ENCODE results near the gene PXYLP1.

DNA sequence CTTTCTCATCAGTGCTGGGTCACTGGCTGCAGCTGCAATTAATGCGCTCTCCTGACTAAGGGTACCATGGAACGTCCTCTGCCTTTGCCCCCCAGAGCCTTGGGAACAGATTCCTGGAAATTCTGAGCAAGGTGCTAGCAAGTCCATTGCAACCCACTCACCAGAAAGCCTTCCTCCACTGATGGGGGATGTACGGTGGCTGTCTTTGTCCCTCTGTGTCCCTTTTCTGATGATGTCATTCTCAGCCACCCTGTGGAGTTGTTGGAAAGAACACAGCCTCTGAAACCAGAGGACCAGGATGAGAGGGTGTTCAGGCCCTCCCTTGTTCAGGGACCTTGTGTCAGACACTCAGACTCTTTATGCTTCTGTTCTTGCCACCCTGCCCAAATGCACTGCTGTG, 98.6 kb downstream of the PXYLP1 start:
- TF ChIP-seq, protein P1, sequence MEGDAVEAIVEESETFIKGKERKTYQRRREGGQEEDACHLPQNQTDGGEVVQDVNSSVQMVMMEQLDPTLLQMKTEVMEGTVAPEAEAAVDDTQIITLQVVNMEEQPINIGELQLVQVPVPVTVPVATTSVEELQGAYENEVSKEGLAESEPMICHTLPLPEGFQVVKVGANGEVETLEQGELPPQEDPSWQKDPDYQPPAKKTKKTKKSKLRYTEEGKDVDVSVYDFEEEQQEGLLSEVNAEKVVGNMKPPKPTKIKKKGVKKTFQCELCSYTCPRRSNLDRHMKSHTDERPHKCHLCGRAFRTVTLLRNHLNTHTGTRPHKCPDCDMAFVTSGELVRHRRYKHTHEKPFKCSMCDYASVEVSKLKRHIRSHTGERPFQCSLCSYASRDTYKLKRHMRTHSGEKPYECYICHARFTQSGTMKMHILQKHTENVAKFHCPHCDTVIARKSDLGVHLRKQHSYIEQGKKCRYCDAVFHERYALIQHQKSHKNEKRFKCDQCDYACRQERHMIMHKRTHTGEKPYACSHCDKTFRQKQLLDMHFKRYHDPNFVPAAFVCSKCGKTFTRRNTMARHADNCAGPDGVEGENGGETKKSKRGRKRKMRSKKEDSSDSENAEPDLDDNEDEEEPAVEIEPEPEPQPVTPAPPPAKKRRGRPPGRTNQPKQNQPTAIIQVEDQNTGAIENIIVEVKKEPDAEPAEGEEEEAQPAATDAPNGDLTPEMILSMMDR (IDR thresholded peaks at IDR 0.05) = no peak
- no peak for TF ChIP-seq EP300 (IDR thresholded peaks at IDR 0.05)

All from sigmoid colon (tissue), 4 donors.